H9 (cell line): ENCODE measurements around the gene NYAP1. TPM values are rescaled to one million over a fixed set of nuclear protein-coding genes. Genes with fewer than 3 reads are reported as not detected.

Experiments used
- DNase-seq: peaks from one replicate; pipeline ENCODE4 v3.0.0-alpha.2; 2017
- H2AFZ ChIP-seq: one replicate; pipeline ENCODE4 v1.6.1; 2013; ENCODE audit warnings: mild to moderate bottlenecking, low read length, control low read depth, moderate library complexity
- H2AK5ac ChIP-seq: 2 replicates; pipeline ENCODE4 v1.6.1; 2013; ENCODE audit warnings: low read length, control low read depth, mixed read lengths; ENCODE audit not compliant: insufficient read length
- H2BK120ac ChIP-seq: one replicate; pipeline ENCODE4 v1.6.1; 2013; ENCODE audit warnings: low read depth, mild to moderate bottlenecking, low read length, control low read depth, inconsistent platforms; ENCODE audit not compliant: poor library complexity, severe bottlenecking
- H2BK12ac ChIP-seq: 2 replicates; pipeline ENCODE4 v1.6.1; 2013; ENCODE audit warnings: low read length, control low read depth, mixed read lengths, low read depth; ENCODE audit not compliant: insufficient read length
- H2BK15ac ChIP-seq: 2 replicates; pipeline ENCODE4 v1.6.1; 2013; ENCODE audit warnings: low read depth, low read length, control low read depth
- H2BK20ac ChIP-seq: one replicate; pipeline ENCODE4 v1.6.1; 2013; ENCODE audit warnings: low read depth, mild to moderate bottlenecking, low read length, control low read depth, inconsistent platforms; ENCODE audit not compliant: poor library complexity, severe bottlenecking
- H2BK5ac ChIP-seq: 2 replicates; pipeline ENCODE4 v1.6.1; 2013; ENCODE audit warnings: low read length, control low read depth, mixed read lengths; ENCODE audit not compliant: insufficient read length
- H3K14ac ChIP-seq: 2 replicates; pipeline ENCODE4 v1.6.1; 2013; ENCODE audit warnings: low read length, control low read depth; ENCODE audit not compliant: insufficient read depth
- H3K18ac ChIP-seq: 2 replicates; pipeline ENCODE4 v1.6.1; 2013; ENCODE audit warnings: low read depth, mild to moderate bottlenecking, mixed read lengths, low read length, control low read depth; ENCODE audit not compliant: insufficient read length
- H3K23ac ChIP-seq: 2 replicates; pipeline ENCODE4 v1.6.1; 2013; ENCODE audit warnings: low read length, control low read depth, mixed read lengths, low read depth; ENCODE audit not compliant: insufficient read length
- H3K23me2 ChIP-seq: 2 replicates; pipeline ENCODE4 v1.6.1; 2013; ENCODE audit warnings: low read depth, mild to moderate bottlenecking, mixed read lengths, low read length, control low read depth; ENCODE audit not compliant: insufficient read length, poor library complexity, severe bottlenecking
- H3K27ac ChIP-seq: 2 replicates; pipeline ENCODE4 v1.5.1; 2013; ENCODE audit warnings: low read length, control low read depth, mixed read lengths, low read depth; ENCODE audit not compliant: insufficient read length
- H3K27me3 ChIP-seq: 2 replicates; pipeline ENCODE4 v1.6.1; 2013; ENCODE audit warnings: low read length, control low read depth, inconsistent platforms; ENCODE audit not compliant: insufficient read depth
- H3K4ac ChIP-seq: 2 replicates; pipeline ENCODE4 v1.6.1; 2013; ENCODE audit warnings: low read depth, mild to moderate bottlenecking, control low read depth, inconsistent platforms, low read length, moderate library complexity
- H3K4me1 ChIP-seq: 2 replicates; pipeline ENCODE4 v1.6.1; 2013; ENCODE audit warnings: low read length, control low read depth, inconsistent platforms; ENCODE audit not compliant: insufficient read depth
- H3K4me2 ChIP-seq: 2 replicates; pipeline ENCODE4 v1.6.1; 2013; ENCODE audit warnings: low read length, control low read depth, mixed read lengths; ENCODE audit not compliant: insufficient read length, insufficient read depth
- H3K56ac ChIP-seq: 2 replicates; pipeline ENCODE4 v1.6.1; 2013; ENCODE audit warnings: low read depth, mild to moderate bottlenecking, mixed read lengths, low read length, control low read depth; ENCODE audit not compliant: insufficient read length
- H3K79me1 ChIP-seq: 2 replicates; pipeline ENCODE4 v1.6.1; 2013; ENCODE audit warnings: low read depth, mild to moderate bottlenecking, moderate library complexity, low read length, control low read depth, inconsistent platforms; ENCODE audit not compliant: insufficient read depth, poor library complexity, severe bottlenecking
- H3K79me2 ChIP-seq: 2 replicates; pipeline ENCODE4 v1.6.1; 2013; ENCODE audit warnings: low read length, control low read depth, inconsistent platforms; ENCODE audit not compliant: insufficient read depth
- H3K9ac ChIP-seq: 2 replicates; pipeline ENCODE4 v1.6.1; 2013; ENCODE audit warnings: low read length, control low read depth, mixed read lengths; ENCODE audit not compliant: insufficient read length; ENCODE audit errors: extremely low read depth
- H3K9me3 ChIP-seq: one replicate; pipeline ENCODE4 v1.6.1; 2013; ENCODE audit warnings: low read depth, low read length, inconsistent platforms; ENCODE audit not compliant: control insufficient read depth
- H3T11ph ChIP-seq: one replicate; pipeline ENCODE4 v1.6.1; 2013; ENCODE audit warnings: mild to moderate bottlenecking, low read length, control low read depth, inconsistent platforms
- H4K20me1 ChIP-seq: one replicate; pipeline ENCODE4 v1.6.1; 2013; ENCODE audit not compliant: control insufficient read depth, insufficient read length, insufficient read depth
- H4K5ac ChIP-seq: 2 replicates; pipeline ENCODE4 v1.6.1; 2013; ENCODE audit warnings: low read depth, mild to moderate bottlenecking, mixed read lengths, low read length, control low read depth; ENCODE audit not compliant: insufficient read length
- H4K8ac ChIP-seq: replicated peaks from 2 replicates; pipeline ENCODE4 v1.6.1; 2013; ENCODE audit warnings: low read length, control low read depth, mixed read lengths, low read depth; ENCODE audit not compliant: insufficient read length
- H4K91ac ChIP-seq: 2 replicates; pipeline ENCODE4 v1.6.1; 2013; ENCODE audit warnings: low read depth, mild to moderate bottlenecking, moderate library complexity, mixed read lengths, low read length, control low read depth; ENCODE audit not compliant: insufficient read length
- H3K27ac Mint-ChIP-seq, 3 experiments: 2 replicates in 2 of 3; 3 replicates in 1 of 3; pipeline ENCODE4 v1.8.0; 2020 to 2021; ENCODE audit warnings: mixed read lengths in 3 of 3, mild to moderate bottlenecking in 1 of 3, moderate library complexity in 1 of 3
- H3K27me3 Mint-ChIP-seq: 2 replicates; pipeline ENCODE4 v1.8.0; 2021; ENCODE audit warnings: low read depth, mild to moderate bottlenecking, moderate library complexity, mixed read lengths
- H3K36me3 Mint-ChIP-seq, 3 experiments: 2 replicates in 2 of 3; 3 replicates in 1 of 3; pipeline ENCODE4 v1.8.0; 2020 to 2021; ENCODE audit warnings: low read depth in 3 of 3, mixed read lengths in 3 of 3; ENCODE audit not compliant: insufficient read depth in 1 of 3
- H3K4me1 Mint-ChIP-seq, 2 experiments: 2 replicates each; pipeline ENCODE4 v1.8.0; 2020; ENCODE audit warnings: mixed read lengths in 2 of 2
- H3K4me3 Mint-ChIP-seq, 2 experiments: 2 replicates in 1 of 2; 3 replicates in 1 of 2; pipeline ENCODE4 v1.8.0; 2020 to 2021; ENCODE audit warnings: mild to moderate bottlenecking in 2 of 2, mixed read lengths in 2 of 2, moderate library complexity in 1 of 2
- H3K9me3 Mint-ChIP-seq, 2 experiments: 2 replicates in 1 of 2; 3 replicates in 1 of 2; pipeline ENCODE4 v1.8.0; 2020; ENCODE audit warnings: mild to moderate bottlenecking in 2 of 2, mixed read lengths in 2 of 2, moderate library complexity in 1 of 2
- WGBS: extraction: QIAGEN DNeasy Blood & Tissue Kit; methylation state at CpG from one replicate; pipeline ENCODE4 v1.1.7; 2013; ENCODE audit warnings: missing lambda C conversion rate, low lambda C conversion rate, mixed read lengths; ENCODE audit not compliant: insufficient read length; ENCODE audit errors: extremely low coverage; 5-methylcytosine and 5-hydroxymethylcytosine counted together
- total RNA-seq: library from RNA; stranded (reverse); gene quantifications from 2 replicates; pipeline ENCODE4 v1.2.1, GENCODE V29; 2021
- TF ChIP-seq, protein P1 (sequence below): fragments of 200-600 bp; sonication (generic); conservative IDR thresholded peaks from 3 replicates; pipeline ENCODE4 v1.8.0; 2021; ENCODE audit warnings: antibody characterized with exemption, mild to moderate bottlenecking

Gene NYAP1
- total RNA-seq, 1 experiment from 2014 or later: 3.2 TPM

DNA sequence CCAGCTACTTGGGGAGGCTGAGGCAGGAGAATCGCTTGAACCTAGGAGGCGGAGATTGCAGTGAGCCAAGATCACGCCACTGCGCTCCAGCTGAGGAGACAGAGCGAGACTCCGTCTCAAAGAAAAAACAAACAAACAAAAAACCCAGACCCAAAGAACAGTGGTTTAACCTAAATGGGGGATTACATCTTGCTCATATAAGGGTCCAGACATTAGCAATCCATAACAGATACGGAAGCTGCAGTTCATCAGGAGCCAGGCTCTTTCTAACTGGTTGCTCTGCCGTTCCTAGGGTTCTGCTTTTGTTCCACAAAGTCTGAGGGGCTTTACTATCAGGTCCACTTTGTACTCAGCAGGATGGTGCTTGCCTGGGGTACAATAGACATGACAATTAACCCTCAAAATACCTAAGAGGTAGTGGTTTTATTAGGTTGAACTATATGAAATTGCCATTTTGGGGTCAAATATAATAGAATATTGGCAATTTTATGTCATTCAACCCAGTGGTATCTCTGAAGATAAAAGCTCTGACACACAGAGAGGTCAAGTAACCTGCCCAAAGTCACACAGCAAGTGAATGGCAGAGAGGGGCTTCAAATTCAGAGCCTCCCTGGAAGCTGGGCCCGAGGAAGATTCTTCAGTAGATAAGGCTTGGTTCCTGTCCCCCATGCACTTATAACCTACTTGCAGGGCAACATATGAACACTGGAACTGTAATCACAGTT, 21.3 kb downstream of the NYAP1 start:
- no peak overlapping the region for H2AK5ac ChIP-seq
- H3K27me3 ChIP-seq: no peaks in the 10 kb centered on the region
- no peak overlapping the region for H3K23ac ChIP-seq
- no peak overlapping the region for H2BK20ac ChIP-seq
- H3K4ac ChIP-seq: no peak overlapping the region
- no peak overlapping the region for H2BK15ac ChIP-seq
- H2BK120ac ChIP-seq: no peak overlapping the region
- no peaks in the 10 kb centered on the region for H3K23me2 ChIP-seq
- H2AFZ ChIP-seq: no peak overlapping the region
- H3K18ac ChIP-seq: no peak overlapping the region
- H3K14ac ChIP-seq: no peak overlapping the region
- H3K79me2 ChIP-seq: no peaks in the 10 kb centered on the region
- H4K91ac ChIP-seq: no peak overlapping the region
- H3K4me1 ChIP-seq: no peaks in the 10 kb centered on the region
- H4K5ac ChIP-seq: no peak overlapping the region
- WGBS: no CpG with 5 or more reads among the region's 9 CpGs
- no peak overlapping the region for H3K4me2 ChIP-seq
- Mint-ChIP-seq H3K27ac (no peak overlapping the region), H3K36me3 (no peaks in the 10 kb centered on the region), H3K27me3 (no peaks in the 10 kb centered on the region; the same call in 1 of the 2 replicates), H3K9me3 (no peaks in the 10 kb centered on the region), H3K4me1 (peaks cover 2 to 3% of the 10 kb centered on the region in 2 experiments; a peak in 2 of 4 replicates), H3K4me3 (no peak overlapping the region)
- H4K20me1 ChIP-seq: no peaks in the 10 kb centered on the region
- TF ChIP-seq, protein P1, sequence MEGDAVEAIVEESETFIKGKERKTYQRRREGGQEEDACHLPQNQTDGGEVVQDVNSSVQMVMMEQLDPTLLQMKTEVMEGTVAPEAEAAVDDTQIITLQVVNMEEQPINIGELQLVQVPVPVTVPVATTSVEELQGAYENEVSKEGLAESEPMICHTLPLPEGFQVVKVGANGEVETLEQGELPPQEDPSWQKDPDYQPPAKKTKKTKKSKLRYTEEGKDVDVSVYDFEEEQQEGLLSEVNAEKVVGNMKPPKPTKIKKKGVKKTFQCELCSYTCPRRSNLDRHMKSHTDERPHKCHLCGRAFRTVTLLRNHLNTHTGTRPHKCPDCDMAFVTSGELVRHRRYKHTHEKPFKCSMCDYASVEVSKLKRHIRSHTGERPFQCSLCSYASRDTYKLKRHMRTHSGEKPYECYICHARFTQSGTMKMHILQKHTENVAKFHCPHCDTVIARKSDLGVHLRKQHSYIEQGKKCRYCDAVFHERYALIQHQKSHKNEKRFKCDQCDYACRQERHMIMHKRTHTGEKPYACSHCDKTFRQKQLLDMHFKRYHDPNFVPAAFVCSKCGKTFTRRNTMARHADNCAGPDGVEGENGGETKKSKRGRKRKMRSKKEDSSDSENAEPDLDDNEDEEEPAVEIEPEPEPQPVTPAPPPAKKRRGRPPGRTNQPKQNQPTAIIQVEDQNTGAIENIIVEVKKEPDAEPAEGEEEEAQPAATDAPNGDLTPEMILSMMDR: no peak
- no peak overlapping the region for H3K27ac ChIP-seq
- no peak overlapping the region for H3K56ac ChIP-seq
- H3K79me1 ChIP-seq: no peaks in the 10 kb centered on the region
- no peak overlapping the region for H3T11ph ChIP-seq
- H3K9me3 ChIP-seq: no peaks in the 10 kb centered on the region
- no peak overlapping the region for H3K9ac ChIP-seq
- H2BK12ac ChIP-seq: no peak overlapping the region
- no peak overlapping the region for H4K8ac ChIP-seq
- no peak overlapping the region for H2BK5ac ChIP-seq
- no peak for DNase-seq
